Thymus (tissue), 11 donors: Measurements from ENCODE around the gene TCF12. TPM values are rescaled to one million over a fixed set of nuclear protein-coding genes. Genes with fewer than 3 reads are reported as not detected.

ENCODE experiments used
- DNase-seq, 9 donors: peaks; one replicate each; pipeline ENCODE4 v3.0.0-alpha.2; 2013; ENCODE audit warnings: low spot score in 9 of 9, low read depth in 6 of 9, missing footprints in 1 of 9
- H3K27ac ChIP-seq, 2 donors: one replicate each; pipeline ENCODE4 v1.5.1; 2013; ENCODE audit warnings: control low read depth in 1 of 2, low read depth in 1 of 2, low read length in 1 of 2, mild to moderate bottlenecking in 1 of 2, moderate library complexity in 1 of 2
- H3K27me3 ChIP-seq, 2 donors: one replicate each; pipeline ENCODE4 v1.5.1; 2013; ENCODE audit warnings: low read length in 1 of 2; ENCODE audit not compliant: control insufficient read depth in 2 of 2, insufficient read depth in 1 of 2
- H3K36me3 ChIP-seq, 2 donors: one replicate each; pipeline ENCODE4 v1.5.1; 2013; ENCODE audit warnings: low read length in 1 of 2, mild to moderate bottlenecking in 1 of 2, moderate library complexity in 1 of 2; ENCODE audit not compliant: control insufficient read depth in 2 of 2, insufficient read depth in 2 of 2
- H3K4me1 ChIP-seq, 2 donors: one replicate each; pipeline ENCODE4 v1.5.1; 2013; ENCODE audit warnings: low read length in 2 of 2; ENCODE audit not compliant: control insufficient read depth in 2 of 2, insufficient read depth in 2 of 2
- H3K4me3 ChIP-seq, 2 donors: one replicate each; pipeline ENCODE4 v1.5.1; 2013; ENCODE audit warnings: low read length in 2 of 2, control low read depth in 1 of 2, mild to moderate bottlenecking in 1 of 2
- H3K9me3 ChIP-seq, 2 donors: one replicate each; pipeline ENCODE4 v1.5.1; 2013; ENCODE audit warnings: low read length in 1 of 2, mild to moderate bottlenecking in 1 of 2; ENCODE audit not compliant: control insufficient read depth in 2 of 2, insufficient read depth in 1 of 2
- WGBS: extraction: QIAGEN DNeasy Blood & Tissue Kit; methylation state at CpG from one replicate; pipeline ENCODE4 v1.1.7; 2013; 5-methylcytosine and 5-hydroxymethylcytosine counted together
- polyA plus RNA-seq: library from polyadenylated mRNA; stranded (reverse); fragments of 200-250 nt; gene quantifications from one replicate; pipeline ENCODE4 v1.2.3, GENCODE V29; 2013
- total RNA-seq: library from RNA; stranded (reverse); fragments of 120-200 nt; gene quantifications from one replicate; pipeline ENCODE4 v1.2.4, GENCODE V29; 2013
- donor health status: healthy.

The TCF12 gene
- total and polyA plus RNA-seq, 2 donors, result 45.2 to 159 TPM

DNA sequence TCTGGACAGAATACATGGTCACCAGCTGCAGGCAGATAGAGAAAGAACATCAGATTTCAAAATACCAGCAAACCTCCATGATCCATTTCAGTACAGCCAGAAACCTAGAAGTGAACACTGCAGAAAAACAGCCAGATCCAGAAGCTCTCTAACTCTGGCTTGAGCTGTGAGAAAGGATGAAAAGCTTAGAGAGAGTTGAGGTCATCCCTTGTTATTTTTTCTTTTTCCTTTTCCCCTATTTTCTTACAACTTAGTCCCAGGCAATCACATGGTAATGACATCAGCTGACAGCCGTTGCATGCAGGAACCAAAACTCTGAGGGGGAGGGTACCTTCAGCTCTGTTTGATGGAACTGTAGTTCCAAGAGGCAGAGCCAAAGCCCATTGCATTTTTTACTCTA lies 113.2 kb downstream of the TCF12 start:
- 29% methylated on average over 1 of the region's 1 CpG for WGBS
- H3K9me3 ChIP-seq, result no peaks in the 10 kb centered on the region
- H3K4me1 ChIP-seq, result peaks cover 4 to 11% of the 10 kb centered on the region in 2 donors
- no peaks in the 10 kb centered on the region for H3K27me3 ChIP-seq
- H3K36me3 ChIP-seq, result peaks cover 0 to 14% of the 10 kb centered on the region in 2 donors
- DNase-seq, result peak in 3 of 9 donors; percentile 10 to 34 (median 15)
- no peak overlapping the region for H3K27ac ChIP-seq
- H3K4me3 ChIP-seq, result no peak overlapping the region

DNA sequence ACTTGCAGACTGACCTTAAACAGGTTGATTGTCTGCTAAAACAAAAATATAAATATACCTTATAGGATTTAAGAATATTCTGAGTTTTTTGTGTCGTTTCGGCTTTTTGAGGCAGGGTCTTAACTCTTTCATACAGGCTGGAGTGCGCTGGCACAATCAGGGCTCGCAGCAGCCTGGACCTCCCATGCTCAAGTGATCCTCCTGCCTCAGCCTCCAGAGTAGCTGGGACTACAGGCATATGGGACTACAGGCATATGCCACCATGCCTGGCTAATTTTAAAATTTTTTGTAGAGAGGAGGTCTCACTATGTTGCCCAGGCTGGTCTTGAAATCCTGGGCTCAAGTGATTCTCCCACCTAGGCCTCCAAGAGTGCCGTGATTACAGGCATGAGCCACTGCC lies 113.9 kb downstream of the TCF12 start:
- no peak for DNase-seq
- WGBS, result 99% methylated on average over 5 of the region's 5 CpGs
- no peak overlapping the region for H3K27ac ChIP-seq
- H3K27me3 ChIP-seq, result no peaks in the 10 kb centered on the region
- H3K4me1 ChIP-seq, result peaks cover 4 to 11% of the 10 kb centered on the region in 2 donors
- H3K4me3 ChIP-seq, result no peak overlapping the region
- H3K36me3 ChIP-seq, result peaks cover 0 to 14% of the 10 kb centered on the region in 2 donors
- no peaks in the 10 kb centered on the region for H3K9me3 ChIP-seq

DNA sequence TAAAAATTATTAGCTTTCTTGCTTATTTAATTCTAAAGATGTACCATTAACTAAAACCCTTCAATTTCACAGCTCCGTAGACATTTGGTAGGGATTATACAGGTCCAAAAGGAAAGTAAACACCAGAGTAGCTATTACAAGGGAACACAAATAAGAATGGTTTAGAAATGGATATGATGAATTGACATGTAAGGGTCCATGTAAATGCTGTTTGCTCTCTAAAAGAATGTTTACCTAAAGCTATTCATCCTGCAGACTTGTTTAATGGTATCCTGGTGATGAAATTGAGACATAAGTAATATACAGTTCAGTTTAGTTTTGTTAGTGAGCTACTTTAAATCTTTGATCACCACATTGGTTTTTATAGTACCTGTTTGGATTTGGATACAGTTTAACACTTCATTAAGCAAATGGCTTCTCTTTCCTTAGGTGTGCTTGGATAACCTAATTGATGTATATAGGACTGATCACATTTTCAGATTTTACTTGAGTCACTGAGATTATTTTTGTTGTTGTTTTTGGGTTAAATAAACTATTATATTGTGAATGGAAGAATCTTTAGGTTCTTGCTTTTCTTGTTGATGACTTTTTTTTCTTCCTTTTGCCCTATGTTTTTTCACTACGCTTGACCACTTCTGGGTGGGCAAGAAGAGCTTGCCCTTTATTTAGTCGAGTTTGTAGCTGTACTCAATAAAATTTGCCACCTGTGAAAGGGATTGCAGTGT lies 115.4 kb downstream of the TCF12 start:
- Histone ChIP-seq H3K27me3 (no peaks in the 10 kb centered on the region), H3K27ac (no peak overlapping the region), H3K9me3 (no peaks in the 10 kb centered on the region), H3K4me3 (no peak overlapping the region), H3K4me1 (peaks cover 4 to 13% of the 10 kb centered on the region in 2 donors), H3K36me3 (peaks cover 0 to 12% of the 10 kb centered on the region in 2 donors)
- 98% methylated on average over 3 of the region's 3 CpGs for WGBS
- DNase-seq, result no peak

DNA sequence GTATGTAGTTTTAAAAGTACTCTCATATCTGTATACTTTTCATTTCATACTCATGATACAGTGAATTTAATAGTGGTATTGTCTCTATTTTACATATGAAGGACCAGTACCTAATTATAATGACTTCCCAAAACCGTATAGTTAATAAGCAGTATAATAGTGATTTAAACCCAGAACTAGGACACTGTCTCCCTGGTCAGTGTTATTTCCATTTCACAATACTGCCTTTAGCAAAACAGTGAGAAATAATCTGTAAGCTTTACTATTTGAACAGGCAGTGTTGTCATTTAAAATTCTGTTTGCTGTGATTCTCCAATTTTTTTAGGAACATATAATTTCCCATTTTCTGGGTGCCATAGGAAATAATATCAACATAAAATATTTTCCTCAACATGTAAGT lies 116.2 kb downstream of the TCF12 start:
- peaks cover 4 to 17% of the 10 kb centered on the region in 2 donors for H3K4me1 ChIP-seq
- H3K27ac ChIP-seq, result no peak overlapping the region
- no peaks in the 10 kb centered on the region for H3K9me3 ChIP-seq
- no peak overlapping the region for H3K4me3 ChIP-seq
- 92% methylated on average over 1 of the region's 1 CpG for WGBS
- H3K36me3 ChIP-seq, result peaks cover 0 to 12% of the 10 kb centered on the region in 2 donors
- no peak for DNase-seq
- no peaks in the 10 kb centered on the region for H3K27me3 ChIP-seq

DNA sequence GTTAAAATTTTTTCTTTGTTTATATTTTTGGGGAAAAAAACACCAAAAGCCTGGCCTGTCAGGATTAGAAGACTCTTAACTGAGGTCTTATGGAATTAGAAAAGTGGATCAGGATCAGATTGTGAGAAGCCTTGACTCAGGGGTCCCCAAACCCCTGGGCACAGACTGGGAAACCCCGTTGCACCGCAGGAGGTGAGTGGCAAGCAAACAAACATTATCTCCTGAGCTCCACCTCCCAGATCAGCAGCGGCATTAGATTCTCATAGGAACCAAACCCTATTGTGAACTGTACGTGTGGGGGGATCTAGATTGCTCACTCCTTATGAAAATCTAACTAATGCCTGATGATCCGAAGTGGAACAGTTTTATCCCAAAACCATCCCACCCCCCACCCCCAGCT lies 117.2 kb downstream of the TCF12 start:
- Histone ChIP-seq H3K36me3 (peaks cover 0 to 12% of the 10 kb centered on the region in 2 donors), H3K9me3 (no peaks in the 10 kb centered on the region), H3K4me1 (peaks cover 0 to 18% of the 10 kb centered on the region in 2 donors), H3K4me3 (no peak overlapping the region), H3K27ac (no peak overlapping the region), H3K27me3 (no peaks in the 10 kb centered on the region)
- WGBS, result 78% methylated on average over 5 of the region's 5 CpGs
- DNase-seq, result no peak

DNA sequence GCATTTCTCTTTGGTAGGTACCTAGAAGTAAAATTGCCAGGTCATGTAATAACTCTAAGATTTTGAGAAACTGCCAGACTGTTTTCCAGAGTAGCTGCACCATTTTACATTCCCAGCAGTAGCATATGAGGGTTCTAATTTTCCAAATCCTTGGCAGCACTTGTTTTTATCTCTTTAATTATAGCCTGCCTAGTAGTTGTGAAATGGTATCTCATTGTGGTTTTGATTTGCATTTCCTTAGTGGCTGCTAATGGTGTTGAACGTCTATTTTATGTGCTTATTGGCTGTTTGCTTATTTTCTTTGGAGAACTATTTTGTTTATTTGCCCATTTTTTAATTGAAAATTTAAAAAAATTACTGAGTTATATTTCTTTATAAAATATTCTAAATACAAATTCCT lies 117.9 kb downstream of the TCF12 start:
- no peak overlapping the region for H3K4me3 ChIP-seq
- peaks cover 0 to 12% of the 10 kb centered on the region in 2 donors for H3K36me3 ChIP-seq
- DNase-seq, result no peak
- peaks cover 0 to 14% of the 10 kb centered on the region in 2 donors for H3K4me1 ChIP-seq
- no peaks in the 10 kb centered on the region for H3K27me3 ChIP-seq
- H3K27ac ChIP-seq, result no peak overlapping the region
- 6% methylated on average over 1 of the region's 1 CpG for WGBS
- no peaks in the 10 kb centered on the region for H3K9me3 ChIP-seq

DNA sequence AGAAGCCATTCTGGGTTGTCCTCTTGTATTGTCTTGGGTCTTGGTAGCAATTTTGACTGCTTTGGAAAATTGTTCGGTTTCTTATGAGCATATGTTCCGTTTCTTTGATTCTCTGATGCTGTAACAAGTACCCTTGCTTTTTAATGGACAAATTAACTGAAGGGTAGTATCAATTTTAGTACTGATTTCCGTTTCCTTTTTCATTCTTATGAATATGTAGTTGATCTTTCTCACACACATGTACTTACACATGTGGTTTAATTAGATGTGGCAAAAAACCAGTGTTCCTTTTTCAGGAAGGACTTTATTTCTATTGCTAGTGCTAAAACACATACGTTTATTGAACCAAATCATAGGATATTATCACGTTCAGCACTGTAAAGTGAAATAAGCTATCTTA lies 119.1 kb downstream of the TCF12 start:
- H3K27me3 ChIP-seq, result no peaks in the 10 kb centered on the region
- no peaks in the 10 kb centered on the region for H3K9me3 ChIP-seq
- no peak overlapping the region for H3K4me3 ChIP-seq
- H3K27ac ChIP-seq, result no peak overlapping the region
- peaks cover 0 to 12% of the 10 kb centered on the region in 2 donors for H3K36me3 ChIP-seq
- WGBS, result 91% methylated on average over 5 of the region's 5 CpGs
- DNase-seq, result no peak
- H3K4me1 ChIP-seq, result peaks cover 0 to 10% of the 10 kb centered on the region in 2 donors

DNA sequence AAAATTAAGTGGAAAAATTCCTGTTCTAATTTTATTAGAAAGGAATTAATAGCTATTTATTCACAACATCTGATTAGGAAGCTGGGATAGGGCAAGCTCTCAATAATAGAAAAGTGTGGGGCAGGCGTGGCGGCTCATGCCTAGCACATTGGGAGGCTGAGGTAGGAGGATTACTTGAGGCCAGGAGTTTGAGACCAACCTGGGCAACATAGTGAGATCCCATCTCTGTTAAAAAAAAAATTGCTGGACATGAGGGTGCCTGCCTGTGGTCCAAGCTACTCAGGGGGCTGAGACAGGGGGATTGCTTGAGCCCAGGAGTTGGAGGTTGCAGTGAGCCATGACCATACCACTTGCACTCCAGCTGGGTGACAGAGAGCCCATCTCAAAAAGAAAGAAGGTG lies 119.6 kb downstream of the TCF12 start:
- 98% methylated on average over 2 of the region's 2 CpGs for WGBS
- no peaks in the 10 kb centered on the region for H3K27me3 ChIP-seq
- no peaks in the 10 kb centered on the region for H3K9me3 ChIP-seq
- H3K27ac ChIP-seq, result no peak overlapping the region
- peaks cover 0 to 12% of the 10 kb centered on the region in 2 donors for H3K36me3 ChIP-seq
- H3K4me1 ChIP-seq, result peaks cover 0 to 10% of the 10 kb centered on the region in 2 donors
- no peak overlapping the region for H3K4me3 ChIP-seq
- no peak for DNase-seq

DNA sequence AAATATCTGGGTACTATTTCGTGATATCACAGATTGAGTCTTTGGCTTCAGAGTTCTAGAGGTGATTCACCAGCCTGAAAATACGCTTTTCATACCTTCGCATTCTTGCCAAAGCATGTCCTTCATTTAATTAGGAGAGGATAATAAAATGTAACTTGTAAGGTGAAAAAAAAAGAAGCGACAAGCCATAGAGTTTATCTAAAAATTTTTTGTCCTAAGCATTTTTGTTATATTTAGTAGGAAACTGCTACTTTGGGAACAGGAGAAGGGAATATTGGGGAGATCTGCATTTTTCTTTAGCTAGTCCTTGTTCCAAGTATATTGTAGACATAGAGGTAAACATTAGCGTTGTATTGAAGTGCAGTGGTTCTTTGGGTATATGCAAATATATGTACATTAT lies 120.1 kb downstream of the TCF12 start:
- no peak overlapping the region for H3K27ac ChIP-seq
- H3K36me3 ChIP-seq, result peaks cover 0 to 12% of the 10 kb centered on the region in 2 donors
- H3K9me3 ChIP-seq, result no peaks in the 10 kb centered on the region
- no peak for DNase-seq
- H3K27me3 ChIP-seq, result no peaks in the 10 kb centered on the region
- peaks cover 0 to 10% of the 10 kb centered on the region in 2 donors for H3K4me1 ChIP-seq
- 99% methylated on average over 5 of the region's 5 CpGs for whole genome bisulfite sequencing
- no peak overlapping the region for H3K4me3 ChIP-seq
